Measurements from ENCODE around the gene NFIA. TPM values are rescaled to one million over a fixed set of nuclear protein-coding genes. Genes with fewer than 3 reads are reported as not detected.

NFIA gene
- total RNA-seq, 4 donors from 2014 or later = 68.2 to 172 (median 101) TPM

- no peak for TF ChIP-seq CTCF (IDR thresholded peaks at IDR 0.05; ENCODE audit: low read depth)
These were observed 36.7 kb downstream of the NFIA start for GRCh38 chr1:61119085-61119484.

GRCh38 chr1:61120246-61120840 lies 38.0 kb downstream of the NFIA start:
- no peak for TF ChIP-seq CTCF (IDR thresholded peaks at IDR 0.05; ENCODE audit: low read depth)

GRCh38 chr1:61120998-61121397 lies 38.6 kb downstream of the NFIA start:
- TF ChIP-seq CTCF (IDR thresholded peaks at IDR 0.05; ENCODE audit: low read depth) = no peak

GRCh38 chr1:61121631-61122030 lies 39.3 kb downstream of the NFIA start:
- no peak for TF ChIP-seq CTCF (IDR thresholded peaks at IDR 0.05; ENCODE audit: low read depth)

GRCh38 chr1:61122389-61122788 lies 40.0 kb downstream of the NFIA start:
- no peak for TF ChIP-seq CTCF (IDR thresholded peaks at IDR 0.05; ENCODE audit: low read depth)

- no peak for TF ChIP-seq CTCF (IDR thresholded peaks at IDR 0.05; ENCODE audit: low read depth)
These were observed 41.0 kb downstream of the NFIA start for GRCh38 chr1:61123326-61123725.

GRCh38 chr1:61124078-61124477 lies 41.7 kb downstream of the NFIA start:
- TF ChIP-seq CTCF (IDR thresholded peaks at IDR 0.05; ENCODE audit: low read depth) = no peak

Data from subcutaneous adipose tissue (tissue), 4 donors.